ENCODE measurements around the gene WRAP73. TPM values are rescaled to one million over a fixed set of nuclear protein-coding genes. Genes with fewer than 3 reads are reported as not detected.

WRAP73 gene
- total RNA-seq, 2 donors from 2014 or later, result 22.1 to 24.9 TPM

DNA sequence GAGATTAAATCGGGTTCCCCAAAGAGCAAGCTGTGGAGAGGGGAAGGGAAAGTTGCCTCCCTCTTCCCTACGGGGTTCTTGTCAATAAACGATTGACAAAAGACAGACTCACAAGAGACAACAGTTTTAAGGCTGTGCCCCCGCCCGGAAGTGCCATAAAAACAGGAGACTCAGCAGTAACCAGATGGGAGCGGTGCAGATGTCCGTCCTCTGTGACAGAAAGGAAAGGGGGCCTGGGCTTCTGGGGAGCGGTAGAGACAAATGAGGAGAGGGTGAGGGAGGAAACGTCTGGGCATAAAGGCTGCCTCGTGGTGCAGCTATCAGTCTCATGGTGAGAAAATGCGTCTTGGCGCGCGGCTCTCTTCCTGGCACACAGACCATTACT, 8.3 kb upstream of the WRAP73 start:
- H3K36me3 ChIP-seq, result no peaks in the 10 kb centered on the region
- no peak overlapping the region for H3K27ac ChIP-seq
- H3K4me3 ChIP-seq, result no peak overlapping the region
- TF ChIP-seq, protein P1, sequence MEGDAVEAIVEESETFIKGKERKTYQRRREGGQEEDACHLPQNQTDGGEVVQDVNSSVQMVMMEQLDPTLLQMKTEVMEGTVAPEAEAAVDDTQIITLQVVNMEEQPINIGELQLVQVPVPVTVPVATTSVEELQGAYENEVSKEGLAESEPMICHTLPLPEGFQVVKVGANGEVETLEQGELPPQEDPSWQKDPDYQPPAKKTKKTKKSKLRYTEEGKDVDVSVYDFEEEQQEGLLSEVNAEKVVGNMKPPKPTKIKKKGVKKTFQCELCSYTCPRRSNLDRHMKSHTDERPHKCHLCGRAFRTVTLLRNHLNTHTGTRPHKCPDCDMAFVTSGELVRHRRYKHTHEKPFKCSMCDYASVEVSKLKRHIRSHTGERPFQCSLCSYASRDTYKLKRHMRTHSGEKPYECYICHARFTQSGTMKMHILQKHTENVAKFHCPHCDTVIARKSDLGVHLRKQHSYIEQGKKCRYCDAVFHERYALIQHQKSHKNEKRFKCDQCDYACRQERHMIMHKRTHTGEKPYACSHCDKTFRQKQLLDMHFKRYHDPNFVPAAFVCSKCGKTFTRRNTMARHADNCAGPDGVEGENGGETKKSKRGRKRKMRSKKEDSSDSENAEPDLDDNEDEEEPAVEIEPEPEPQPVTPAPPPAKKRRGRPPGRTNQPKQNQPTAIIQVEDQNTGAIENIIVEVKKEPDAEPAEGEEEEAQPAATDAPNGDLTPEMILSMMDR (IDR thresholded peaks at IDR 0.05), result no peak
- H3K9me3 ChIP-seq, result no peaks in the 10 kb centered on the region
- H3K27me3 ChIP-seq (replicated peaks; ENCODE audit: insufficient read depth), result peaks cover 8% of the 10 kb centered on the region
- ATAC-seq (ENCODE audit: insufficient number of reproducible peaks, low FRiP score, low read depth), result no peak
- no peak for DNase-seq (ENCODE audit: low spot score)
- no peaks in the 10 kb centered on the region for H3K4me1 ChIP-seq (ENCODE audit: control insufficient read depth in 1 of 2, low read depth in 2 of 2)

GRCh38 chr1:3657578-3658230, 7.8 kb upstream of the WRAP73 start:
- no peaks in the 10 kb centered on the region for H3K36me3 ChIP-seq
- no peak for DNase-seq (ENCODE audit: low spot score)
- TF ChIP-seq, protein P1 (IDR thresholded peaks at IDR 0.05), result no peak
- ATAC-seq (ENCODE audit: insufficient number of reproducible peaks, low FRiP score, low read depth), result no peak
- no peak overlapping the region for H3K4me3 ChIP-seq
- no peak overlapping the region for H3K27ac ChIP-seq
- H3K4me1 ChIP-seq (ENCODE audit: control insufficient read depth in 1 of 2, low read depth in 2 of 2), result peaks cover 0 to 2% of the 10 kb centered on the region in 2 donors
- peaks cover 13% of the 10 kb centered on the region for H3K27me3 ChIP-seq (replicated peaks; ENCODE audit: insufficient read depth)
- no peaks in the 10 kb centered on the region for H3K9me3 ChIP-seq

DNA sequence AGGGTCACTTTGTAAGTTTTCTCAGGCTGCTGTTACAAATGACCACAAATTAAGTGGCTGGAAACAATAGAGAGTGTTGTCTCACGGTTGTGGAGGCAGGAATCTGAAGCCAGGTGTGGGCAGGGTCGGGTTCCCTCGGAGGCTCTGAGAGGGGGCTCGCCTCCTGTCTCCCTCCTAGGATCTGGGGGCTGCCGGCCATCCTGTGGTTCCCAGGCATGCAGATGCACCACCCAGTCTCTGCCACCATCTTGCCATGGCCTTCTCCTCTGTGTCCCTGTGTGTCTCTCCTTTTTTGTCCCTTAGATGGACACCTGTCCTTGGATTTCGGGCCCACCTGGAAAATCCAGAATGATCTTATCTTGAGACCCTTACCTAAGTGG, 7.2 kb upstream of the WRAP73 start:
- no peaks in the 10 kb centered on the region for H3K36me3 ChIP-seq
- H3K4me1 ChIP-seq (ENCODE audit: control insufficient read depth in 1 of 2, low read depth in 2 of 2), result peaks cover 1 to 8% of the 10 kb centered on the region in 2 donors
- H3K4me3 ChIP-seq, result no peak overlapping the region
- ATAC-seq (ENCODE audit: insufficient number of reproducible peaks, low FRiP score, low read depth) (no peak), DNase-seq (ENCODE audit: low spot score) (no peak)
- peaks cover 17% of the 10 kb centered on the region for H3K27me3 ChIP-seq (replicated peaks; ENCODE audit: insufficient read depth)
- H3K27ac ChIP-seq, result no peak overlapping the region
- TF ChIP-seq, protein P1 (IDR thresholded peaks at IDR 0.05), result no peak
- H3K9me3 ChIP-seq, result no peaks in the 10 kb centered on the region

DNA sequence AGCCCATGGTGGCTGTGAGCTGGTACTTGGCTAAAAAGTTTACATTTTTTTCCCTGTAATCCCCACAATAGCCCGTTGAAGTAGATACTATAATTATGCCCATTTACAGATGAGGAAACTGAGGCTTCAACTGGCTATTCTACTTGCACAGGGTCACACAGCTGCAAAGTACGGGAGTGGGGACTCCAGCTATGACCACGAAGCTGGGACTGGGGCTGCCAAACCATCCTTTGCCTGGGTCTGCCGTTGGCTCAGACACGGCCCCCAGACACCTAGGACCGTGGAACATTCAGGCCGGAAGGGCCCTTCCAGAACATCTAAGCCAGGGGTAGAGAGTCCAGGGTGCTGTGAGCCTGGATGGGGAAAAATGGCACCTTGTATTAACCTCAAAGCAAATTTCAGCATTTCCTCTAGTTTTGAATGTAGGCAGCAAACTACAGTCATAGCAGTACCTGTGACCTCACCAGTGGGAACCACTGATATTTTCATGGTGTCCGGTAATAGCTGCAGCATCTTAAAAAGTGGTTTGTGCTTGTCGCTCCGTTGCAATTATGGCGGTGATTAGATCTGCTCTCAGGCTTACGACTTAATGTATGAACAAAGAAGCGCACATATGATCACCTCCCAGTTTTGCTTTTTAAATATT, 6.7 kb upstream of the WRAP73 start:
- no peaks in the 10 kb centered on the region for H3K9me3 ChIP-seq
- peaks cover 6 to 14% of the 10 kb centered on the region in 2 donors for H3K4me1 ChIP-seq (ENCODE audit: control insufficient read depth in 1 of 2, low read depth in 2 of 2)
- H3K4me3 ChIP-seq, result no peak overlapping the region
- ATAC-seq (ENCODE audit: insufficient number of reproducible peaks, low FRiP score, low read depth), result no peak
- TF ChIP-seq, protein P1 (IDR thresholded peaks at IDR 0.05), result no peak
- no peak overlapping the region for H3K27ac ChIP-seq
- H3K36me3 ChIP-seq, result no peaks in the 10 kb centered on the region
- peaks cover 18% of the 10 kb centered on the region for H3K27me3 ChIP-seq (replicated peaks; ENCODE audit: insufficient read depth)
- DNase-seq (ENCODE audit: low spot score), result no peak

DNA sequence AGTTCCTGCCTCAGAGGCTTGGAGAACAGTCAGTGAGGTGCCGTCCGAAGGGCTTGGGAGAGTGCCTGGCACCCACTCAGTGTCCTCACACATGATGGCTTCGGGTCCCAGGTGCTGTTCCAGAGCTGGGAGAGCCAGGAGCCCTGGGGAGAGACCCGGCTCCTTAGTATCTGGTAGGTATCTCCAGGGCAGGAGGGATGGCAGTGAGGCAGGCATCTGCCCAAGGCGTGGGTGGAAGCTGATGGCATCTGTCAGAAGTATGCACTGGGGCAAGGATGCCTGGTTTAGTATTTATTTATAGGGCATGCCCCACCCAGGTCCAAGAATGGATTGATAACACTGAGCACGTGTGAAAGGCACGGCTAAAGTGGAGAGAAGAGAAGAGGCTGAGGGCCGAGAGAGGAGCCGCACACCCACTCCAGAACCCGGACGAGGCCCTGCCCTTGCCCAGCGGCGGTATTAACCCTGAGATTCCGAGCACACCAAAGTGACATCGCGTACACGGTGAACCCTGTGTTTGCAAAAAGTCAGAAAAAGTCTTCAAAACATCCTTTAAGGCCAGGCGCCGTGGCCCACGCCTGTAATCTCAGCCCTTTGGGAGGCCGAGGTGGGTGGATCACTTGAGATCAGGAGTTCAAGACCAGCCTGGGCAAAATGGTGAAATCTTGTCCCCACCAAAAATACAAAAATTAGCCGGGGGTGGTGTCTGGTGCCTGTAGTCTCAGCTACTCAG, 4.8 kb upstream of the WRAP73 start:
- H3K9me3 ChIP-seq, result no peaks in the 10 kb centered on the region
- TF ChIP-seq, protein P1 (IDR thresholded peaks at IDR 0.05), result no peak
- H3K27ac ChIP-seq, result no peak overlapping the region
- ATAC-seq (ENCODE audit: insufficient number of reproducible peaks, low FRiP score, low read depth) (no peak), DNase-seq (ENCODE audit: low spot score) (no peak)
- peaks cover 17 to 26% of the 10 kb centered on the region in 2 donors for H3K4me1 ChIP-seq (ENCODE audit: control insufficient read depth in 1 of 2, low read depth in 2 of 2)
- no peak overlapping the region for H3K4me3 ChIP-seq
- no peaks in the 10 kb centered on the region for H3K36me3 ChIP-seq
- peaks cover 25% of the 10 kb centered on the region for H3K27me3 ChIP-seq (replicated peaks; ENCODE audit: insufficient read depth)

Data from thoracic aorta (tissue), 2 donors.